ENCODE measurements around the gene PPCDC. TPM values are rescaled to one million over a fixed set of nuclear protein-coding genes. Genes with fewer than 3 reads are reported as not detected.

Gene PPCDC
- total RNA-seq, 4 donors from 2014 or later = 6.4 to 8.9 (median 7.4) TPM

- TF ChIP-seq CTCF (IDR thresholded peaks at IDR 0.05) = no peak
- no peak for TF ChIP-seq EP300 (IDR thresholded peaks at IDR 0.05)
- TF ChIP-seq POLR2AphosphoS5 (IDR thresholded peaks at IDR 0.05) = no peak
- no peak for TF ChIP-seq POLR2A (IDR thresholded peaks at IDR 0.05; ENCODE audit: low read depth)
- Histone ChIP-seq H3K27me3 (peaks cover 0 to 7% (median 0%) of the 10 kb centered on the region in 4 donors), H3K36me3 (no peaks in the 10 kb centered on the region), H3K27ac (replicated peaks in 1 of 4) (no peak overlapping the region), H3K4me3 (no peak overlapping the region), H3K9me3 (peaks cover 0 to 8% (median 0%) of the 10 kb centered on the region in 4 donors), H3K4me1 (peaks cover 0 to 21% (median 6%) of the 10 kb centered on the region in 4 donors)
- WGBS = 81% methylated on average over 6 of the region's 6 CpGs
- DNase-seq (ENCODE audit: extremely low spot score) = no peak
- intact Hi-C loops (cut with DNase I) = no loop called here
These were observed 42.6 kb downstream of the PPCDC start for GRCh38 chr15:75065851-75066509.

- TF ChIP-seq POLR2A (IDR thresholded peaks at IDR 0.05; ENCODE audit: low read depth) = no peak
- TF ChIP-seq EP300 (IDR thresholded peaks at IDR 0.05) = no peak
- no peak for TF ChIP-seq CTCF (IDR thresholded peaks at IDR 0.05)
- TF ChIP-seq POLR2AphosphoS5 (IDR thresholded peaks at IDR 0.05) = no peak
- DNase-seq (ENCODE audit: extremely low spot score) = no peak
- H3K27me3 ChIP-seq = peaks cover 0 to 7% (median 0%) of the 10 kb centered on the region in 4 donors
- 69% methylated on average over 3 of the region's 3 CpGs for WGBS
- peaks cover 0 to 21% (median 6%) of the 10 kb centered on the region in 4 donors for H3K4me1 ChIP-seq
- H3K9me3 ChIP-seq = peaks cover 0 to 8% (median 0%) of the 10 kb centered on the region in 4 donors
- H3K36me3 ChIP-seq = no peaks in the 10 kb centered on the region
- intact Hi-C loops (cut with DNase I) = no loop called here
- no peak overlapping the region for H3K27ac ChIP-seq (replicated peaks in 1 of 4)
- no peak overlapping the region for H3K4me3 ChIP-seq
These were observed 43.9 kb downstream of the PPCDC start for GRCh38 chr15:75067123-75067830.

- intact Hi-C loops (cut with DNase I) = no loop called here
- Histone ChIP-seq H3K27me3 (peaks cover 0 to 7% (median 0%) of the 10 kb centered on the region in 4 donors), H3K4me3 (no peak overlapping the region), H3K36me3 (no peaks in the 10 kb centered on the region), H3K4me1 (peaks cover 0 to 16% (median 6%) of the 10 kb centered on the region in 4 donors), H3K9me3 (peaks cover 0 to 8% (median 0%) of the 10 kb centered on the region in 4 donors), H3K27ac (replicated peaks in 1 of 4) (no peak overlapping the region)
- TF ChIP-seq CTCF (IDR thresholded peaks at IDR 0.05) = no peak
- no peak for TF ChIP-seq POLR2AphosphoS5 (IDR thresholded peaks at IDR 0.05)
- TF ChIP-seq POLR2A (IDR thresholded peaks at IDR 0.05; ENCODE audit: low read depth) = no peak
- no peak for TF ChIP-seq EP300 (IDR thresholded peaks at IDR 0.05)
- DNase-seq (ENCODE audit: extremely low spot score) = no peak
These were observed 45.4 kb downstream of the PPCDC start for GRCh38 chr15:75068748-75069147.

- no peak for DNase-seq (ENCODE audit: extremely low spot score)
- WGBS = 71% methylated on average over 5 of the region's 8 CpGs
- no peaks in the 10 kb centered on the region for H3K36me3 ChIP-seq
- H3K4me1 ChIP-seq = peaks cover 0 to 12% (median 5%) of the 10 kb centered on the region in 4 donors
- no peak for TF ChIP-seq CTCF (IDR thresholded peaks at IDR 0.05)
- no peak for TF ChIP-seq POLR2AphosphoS5 (IDR thresholded peaks at IDR 0.05)
- no peak for TF ChIP-seq EP300 (IDR thresholded peaks at IDR 0.05)
- no peak for TF ChIP-seq POLR2A (IDR thresholded peaks at IDR 0.05; ENCODE audit: low read depth)
- H3K9me3 ChIP-seq = peaks cover 0 to 8% (median 0%) of the 10 kb centered on the region in 4 donors
- peaks cover 0 to 7% (median 0%) of the 10 kb centered on the region in 4 donors for H3K27me3 ChIP-seq
- no peak overlapping the region for H3K27ac ChIP-seq (replicated peaks in 1 of 4)
- no peak overlapping the region for H3K4me3 ChIP-seq
- intact Hi-C loops (cut with DNase I) = no loop called here
These were observed 46.0 kb downstream of the PPCDC start for GRCh38 chr15:75069301-75069925.

Measured in esophagus muscularis mucosa (tissue), 4 donors.